Mucosa of rectum (tissue), 2 donors: ENCODE measurements around the gene CPPED1.

Source experiments
- H3K27ac ChIP-seq, 2 donors: one replicate each; pipeline ENCODE4 v1.7.0; 2013; ENCODE audit warnings: inconsistent platforms in 2 of 2, low read depth in 2 of 2, low read length in 2 of 2
- H3K27me3 ChIP-seq, 2 donors: one replicate each; pipeline ENCODE4 v1.7.0; 2013; ENCODE audit warnings: low read length in 2 of 2; ENCODE audit not compliant: control insufficient read depth in 2 of 2, insufficient read depth in 2 of 2
- H3K36me3 ChIP-seq, 2 donors: one replicate each; pipeline ENCODE4 v1.7.0; 2013; ENCODE audit warnings: low read length in 2 of 2; ENCODE audit not compliant: control insufficient read depth in 2 of 2, insufficient read depth in 2 of 2
- H3K4me1 ChIP-seq, 2 donors: one replicate each; pipeline ENCODE4 v1.7.0; 2013; ENCODE audit warnings: low read length in 2 of 2, mild to moderate bottlenecking in 1 of 2; ENCODE audit not compliant: control insufficient read depth in 2 of 2, insufficient read depth in 2 of 2
- H3K4me3 ChIP-seq, 2 donors: one replicate each; pipeline ENCODE4 v1.7.0; 2013; ENCODE audit warnings: low read length in 2 of 2
- H3K9ac ChIP-seq, 2 donors: one replicate each; pipeline ENCODE4 v1.7.0; 2013; ENCODE audit warnings: low read length in 2 of 2, low read depth in 1 of 2, mild to moderate bottlenecking in 1 of 2
- H3K9me3 ChIP-seq, 2 donors: one replicate each; pipeline ENCODE4 v1.7.0; 2013; ENCODE audit warnings: low read length in 2 of 2; ENCODE audit not compliant: control insufficient read depth in 2 of 2
- donor health status: healthy.
- donor health status: Normal muscosa, but diverticular disease.

The CPPED1 gene

GRCh38 chr16:12675046-12675445 is 128.6 kb downstream of the CPPED1 start:
- Histone ChIP-seq H3K4me1 (no peaks in the 10 kb centered on the region), H3K9ac (no peak overlapping the region), H3K4me3 (no peak overlapping the region), H3K27ac (no peak overlapping the region), H3K27me3 (no peaks in the 10 kb centered on the region), H3K9me3 (no peaks in the 10 kb centered on the region), H3K36me3 (no peaks in the 10 kb centered on the region)

DNA sequence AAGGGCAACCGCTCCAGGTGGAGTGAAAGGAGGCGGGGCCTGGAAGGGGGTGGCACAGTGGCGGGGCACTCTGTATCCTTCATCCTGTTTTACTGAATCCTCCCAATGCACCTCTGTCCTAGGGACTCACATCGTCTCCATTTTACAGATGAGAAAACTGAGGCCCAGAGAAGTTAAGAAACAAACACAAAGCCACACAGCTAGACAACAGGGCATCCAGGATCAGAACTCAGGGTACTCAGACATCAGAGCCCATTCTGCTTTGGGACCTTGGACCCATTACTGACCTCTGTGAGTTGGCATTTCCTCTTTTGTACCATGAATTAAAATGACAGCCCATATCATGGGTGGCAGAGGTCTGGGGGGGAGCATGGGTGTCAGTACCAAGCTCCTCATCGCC is 129.2 kb downstream of the CPPED1 start:
- Histone ChIP-seq H3K9me3 (no peaks in the 10 kb centered on the region), H3K36me3 (no peaks in the 10 kb centered on the region), H3K27me3 (no peaks in the 10 kb centered on the region), H3K4me1 (no peaks in the 10 kb centered on the region), H3K4me3 (no peak overlapping the region), H3K27ac (no peak overlapping the region), H3K9ac (no peak overlapping the region)

DNA sequence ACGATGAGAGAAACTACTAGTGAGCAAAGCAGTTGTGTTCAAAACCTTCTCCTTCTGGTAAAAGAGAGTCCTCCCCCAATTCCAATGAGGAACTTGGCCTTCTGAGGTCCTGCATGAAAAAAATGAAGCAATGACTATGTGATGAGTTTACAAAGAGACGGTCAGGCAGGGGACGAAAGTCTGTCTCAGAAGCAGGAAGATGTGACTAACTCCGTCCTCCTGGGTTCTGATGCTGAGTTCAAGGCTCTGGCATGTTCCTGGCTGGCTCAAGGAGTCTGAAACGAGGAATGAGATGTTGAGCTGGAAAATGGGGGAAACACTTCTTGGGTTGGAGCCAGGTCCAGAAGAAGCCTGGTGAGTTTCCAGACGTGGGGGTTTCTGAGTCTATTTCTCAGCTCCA is 129.6 kb downstream of the CPPED1 start:
- Histone ChIP-seq H3K27me3 (no peaks in the 10 kb centered on the region), H3K27ac (no peak overlapping the region), H3K4me1 (no peaks in the 10 kb centered on the region), H3K9ac (no peak overlapping the region), H3K36me3 (no peaks in the 10 kb centered on the region), H3K9me3 (no peaks in the 10 kb centered on the region), H3K4me3 (no peak overlapping the region)

DNA sequence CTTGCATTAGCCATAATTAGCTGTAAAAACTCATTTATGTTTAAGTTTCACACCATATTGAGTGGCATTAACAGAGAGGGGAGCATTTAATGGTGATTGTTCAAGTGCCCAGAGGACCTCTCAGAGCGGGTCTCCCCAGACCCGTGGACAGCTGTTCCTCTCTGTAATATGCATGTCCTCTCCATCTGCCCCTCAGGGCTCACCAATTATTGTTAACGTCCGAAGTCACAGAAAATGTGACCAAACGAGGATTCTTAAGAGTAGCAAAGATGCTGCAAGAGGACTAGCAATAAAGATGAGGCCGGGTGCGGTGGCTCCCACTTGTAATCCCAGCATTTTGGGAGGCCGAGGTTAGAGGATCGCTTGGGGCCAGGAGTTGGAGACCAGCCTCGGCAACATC is 130.2 kb downstream of the CPPED1 start:
- no peaks in the 10 kb centered on the region for H3K9me3 ChIP-seq
- H3K4me1 ChIP-seq = no peaks in the 10 kb centered on the region
- H3K36me3 ChIP-seq = no peaks in the 10 kb centered on the region
- no peak overlapping the region for H3K9ac ChIP-seq
- no peak overlapping the region for H3K4me3 ChIP-seq
- no peak overlapping the region for H3K27ac ChIP-seq
- H3K27me3 ChIP-seq = no peaks in the 10 kb centered on the region

- Histone ChIP-seq H3K4me3 (no peak overlapping the region), H3K9ac (no peak overlapping the region), H3K27me3 (no peaks in the 10 kb centered on the region), H3K27ac (no peak overlapping the region), H3K36me3 (no peaks in the 10 kb centered on the region), H3K4me1 (no peaks in the 10 kb centered on the region), H3K9me3 (no peaks in the 10 kb centered on the region)
These were observed 130.7 kb downstream of the CPPED1 start for GRCh38 chr16:12672986-12673385.

DNA sequence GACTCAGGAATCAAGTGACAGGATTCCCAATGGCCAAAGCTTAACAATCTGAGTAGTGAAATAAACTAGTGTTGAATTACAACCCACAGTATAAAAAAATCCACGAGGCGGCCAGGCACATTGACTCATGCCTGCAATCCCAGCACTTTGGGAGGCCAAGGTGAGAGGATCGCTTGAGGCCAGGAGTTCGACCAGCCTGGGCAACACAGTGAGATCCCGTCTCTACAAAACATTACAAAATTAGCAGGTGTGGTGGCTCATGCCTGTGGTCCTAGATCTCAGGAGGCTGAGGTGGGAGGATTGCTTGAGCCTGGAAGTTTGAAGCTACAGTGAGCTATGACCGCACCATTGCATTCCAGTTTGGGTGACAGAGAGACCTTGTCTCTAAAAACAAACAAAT is 133.8 kb downstream of the CPPED1 start:
- Histone ChIP-seq H3K9me3 (no peaks in the 10 kb centered on the region), H3K4me3 (no peak overlapping the region), H3K9ac (no peak overlapping the region), H3K27me3 (no peaks in the 10 kb centered on the region), H3K36me3 (no peaks in the 10 kb centered on the region), H3K27ac (no peak overlapping the region), H3K4me1 (no peaks in the 10 kb centered on the region)

DNA sequence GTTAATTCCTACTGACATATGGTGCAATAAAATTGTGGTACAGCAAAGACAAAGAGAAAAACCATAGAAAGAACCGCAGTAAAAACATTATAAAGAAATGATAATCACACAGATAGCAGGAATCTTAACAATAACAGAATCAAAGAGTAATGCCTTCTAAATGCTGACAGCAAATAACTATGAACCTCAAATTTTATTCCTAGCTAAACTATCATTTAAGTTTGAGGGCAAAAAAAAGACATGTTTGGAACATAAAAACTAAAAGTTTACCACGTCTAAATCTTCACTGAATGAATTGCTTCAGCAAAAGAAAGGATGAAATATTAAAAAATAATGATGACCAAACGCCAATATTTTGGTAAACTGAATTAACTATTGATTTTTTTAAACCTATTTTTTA is 135.8 kb downstream of the CPPED1 start:
- Histone ChIP-seq H3K9ac (no peak overlapping the region), H3K4me3 (no peak overlapping the region), H3K27me3 (no peaks in the 10 kb centered on the region), H3K4me1 (no peaks in the 10 kb centered on the region), H3K36me3 (no peaks in the 10 kb centered on the region), H3K27ac (no peak overlapping the region), H3K9me3 (no peaks in the 10 kb centered on the region)

GRCh38 chr16:12664164-12664733 is 139.4 kb downstream of the CPPED1 start:
- H3K4me1 ChIP-seq = no peaks in the 10 kb centered on the region
- no peaks in the 10 kb centered on the region for H3K9me3 ChIP-seq
- H3K27me3 ChIP-seq = no peaks in the 10 kb centered on the region
- H3K36me3 ChIP-seq = peaks cover 0 to 3% of the 10 kb centered on the region in 2 donors
- H3K9ac ChIP-seq = no peak overlapping the region
- H3K27ac ChIP-seq = no peak overlapping the region
- no peak overlapping the region for H3K4me3 ChIP-seq

DNA sequence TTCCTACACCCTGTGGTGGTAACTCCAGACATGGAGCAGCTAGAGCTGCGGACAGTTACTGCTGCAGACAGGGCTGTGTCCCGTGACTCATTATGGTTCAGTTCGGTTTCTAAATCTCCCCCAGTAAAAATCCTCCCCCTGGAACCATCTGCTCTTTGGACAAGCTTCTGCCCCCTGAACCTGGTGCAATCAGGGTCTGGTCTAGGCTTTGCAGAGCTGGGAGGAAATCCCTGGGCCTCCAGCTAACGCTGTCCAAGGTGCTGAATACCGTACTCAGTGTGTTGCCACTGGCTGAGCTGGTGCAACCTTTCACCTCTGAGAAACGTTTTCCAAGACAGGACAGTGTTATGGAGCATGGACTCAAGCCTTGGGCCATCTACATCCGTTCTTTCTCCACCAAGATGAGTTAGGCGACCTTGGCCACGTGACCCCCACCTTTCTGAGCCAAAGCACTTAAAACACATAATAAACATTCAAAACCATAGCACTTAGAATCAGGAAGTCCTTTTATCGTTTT is 142.0 kb downstream of the CPPED1 start:
- Histone ChIP-seq H3K36me3 (peaks cover 0 to 3% of the 10 kb centered on the region in 2 donors), H3K27me3 (no peaks in the 10 kb centered on the region), H3K4me1 (no peaks in the 10 kb centered on the region), H3K4me3 (no peak overlapping the region), H3K9ac (no peak overlapping the region), H3K9me3 (peaks cover 0 to 5% of the 10 kb centered on the region in 2 donors), H3K27ac (no peak overlapping the region)

GRCh38 chr16:12659871-12660270 is 143.8 kb downstream of the CPPED1 start:
- Histone ChIP-seq H3K27me3 (no peaks in the 10 kb centered on the region), H3K36me3 (peaks cover 0 to 3% of the 10 kb centered on the region in 2 donors), H3K9ac (no peak overlapping the region), H3K27ac (no peak overlapping the region), H3K4me3 (no peak overlapping the region), H3K4me1 (no peaks in the 10 kb centered on the region), H3K9me3 (peaks cover 0 to 5% of the 10 kb centered on the region in 2 donors)

GRCh38 chr16:12658506-12658905 is 145.2 kb downstream of the CPPED1 start:
- Histone ChIP-seq H3K27me3 (no peaks in the 10 kb centered on the region), H3K4me1 (no peaks in the 10 kb centered on the region), H3K9me3 (peaks cover 0 to 5% of the 10 kb centered on the region in 2 donors)

More at GRCh38 chr16:12658506-12658905, 145.2 kb downstream of the CPPED1 start:
- Histone ChIP-seq H3K36me3 (peaks cover 0 to 3% of the 10 kb centered on the region in 2 donors), H3K27ac (no peak overlapping the region), H3K4me3 (no peak overlapping the region), H3K9ac (no peak overlapping the region)
